Left ventricle myocardium inferior (tissue), 1 donor: Measurements from ENCODE around the gene ACSS1. TPM values are rescaled to one million over a fixed set of nuclear protein-coding genes. Genes with fewer than 3 reads are reported as not detected.

Experiments
- DNase-seq: peaks from one replicate; pipeline ENCODE4 v3.0.0-alpha.2; 2020
- H3K27ac ChIP-seq: fragments of 200-600 bp; replicated peaks from 2 replicates; pipeline ENCODE4 v1.8.0; 2021
- H3K27me3 ChIP-seq: fragments of 200-600 bp; 2 replicates; pipeline ENCODE4 v1.8.0; 2021; ENCODE audit warnings: low read depth
- H3K36me3 ChIP-seq: fragments of 200-600 bp; 2 replicates; pipeline ENCODE4 v1.8.0; 2021
- H3K4me1 ChIP-seq: fragments of 200-600 bp; 2 replicates; pipeline ENCODE4 v1.8.0; 2021
- H3K4me3 ChIP-seq: fragments of 200-600 bp; 2 replicates; pipeline ENCODE4 v1.8.0; 2021; ENCODE audit warnings: mild to moderate bottlenecking, moderate library complexity
- H3K9me3 ChIP-seq: fragments of 200-600 bp; replicated peaks from 2 replicates; pipeline ENCODE4 v1.8.0; 2021
- intact Hi-C: fragments of 100-400 bp; cut with micrococcal nuclease; formaldehyde crosslinking; loops from one replicate; pipeline ENCODE4 v1.11.0; 2022
- total RNA-seq: library from RNA; stranded (reverse); fragmentation: NEBNext Ultra II Directional; extraction: Animal tissue kit (Norgen Biotek cat#: 25700); gene quantifications from one replicate; pipeline ENCODE4 v1.2.1, GENCODE V29; 2021
- TF ChIP-seq, protein P1 (sequence below): fragments of 200-600 bp; IDR thresholded peaks from 2 replicates; pipeline ENCODE4 v1.8.0; 2021; ENCODE audit warnings: antibody characterized with exemption, mild to moderate bottlenecking, borderline replicate concordance
- donor health status: DM: no; HTN: yes; CAD: no; lungs with severe emphysema.

ACSS1 gene
- total RNA-seq, 1 donor from 2014 or later, result 159 TPM

DNA sequence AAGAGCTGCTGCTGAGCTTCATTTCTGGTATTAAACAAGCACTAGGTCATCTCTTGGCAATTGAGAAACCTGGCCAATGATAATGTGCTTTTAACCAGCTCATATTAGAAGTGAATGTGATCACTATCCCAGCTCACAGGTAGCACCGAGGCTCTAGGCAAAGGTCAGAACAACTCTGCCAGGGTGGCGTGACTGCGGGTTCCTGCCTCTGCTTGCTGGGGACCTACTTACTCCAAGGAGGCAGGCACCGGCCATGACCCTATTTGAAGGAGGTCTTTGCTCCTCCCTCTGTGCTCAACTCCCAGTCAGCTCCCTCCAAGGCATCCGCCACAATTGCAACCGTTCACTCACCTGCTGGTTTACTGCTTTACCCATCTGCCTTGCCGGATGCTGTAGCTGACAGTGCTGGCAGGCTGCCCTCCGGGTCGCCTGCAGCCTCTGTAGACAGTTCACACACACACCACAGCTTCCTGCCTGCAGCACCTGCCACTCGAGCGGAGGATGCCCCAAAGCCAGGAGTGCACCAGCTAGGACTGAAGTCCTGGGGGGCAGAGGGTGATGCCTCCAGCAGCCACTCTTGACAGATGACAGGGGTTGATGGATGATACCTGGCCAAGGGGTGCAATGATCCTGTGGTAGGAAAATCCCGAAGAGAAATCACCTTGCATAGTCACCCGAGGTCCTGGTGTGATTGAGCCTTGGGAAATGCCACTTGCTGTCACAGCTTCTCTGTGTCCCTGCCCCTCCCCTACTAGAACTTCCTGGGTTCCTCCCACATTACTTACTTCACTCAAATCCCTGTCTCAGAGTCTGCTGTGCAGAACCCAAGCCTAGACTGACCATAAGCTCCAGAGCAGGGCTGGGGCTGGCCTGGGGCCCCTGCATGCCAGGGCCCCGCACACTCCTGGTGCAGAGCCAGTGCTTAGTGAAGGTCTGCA, 32.8 kb upstream of the ACSS1 start:
- H3K4me3 ChIP-seq, result no peak overlapping the region
- TF ChIP-seq, protein P1, sequence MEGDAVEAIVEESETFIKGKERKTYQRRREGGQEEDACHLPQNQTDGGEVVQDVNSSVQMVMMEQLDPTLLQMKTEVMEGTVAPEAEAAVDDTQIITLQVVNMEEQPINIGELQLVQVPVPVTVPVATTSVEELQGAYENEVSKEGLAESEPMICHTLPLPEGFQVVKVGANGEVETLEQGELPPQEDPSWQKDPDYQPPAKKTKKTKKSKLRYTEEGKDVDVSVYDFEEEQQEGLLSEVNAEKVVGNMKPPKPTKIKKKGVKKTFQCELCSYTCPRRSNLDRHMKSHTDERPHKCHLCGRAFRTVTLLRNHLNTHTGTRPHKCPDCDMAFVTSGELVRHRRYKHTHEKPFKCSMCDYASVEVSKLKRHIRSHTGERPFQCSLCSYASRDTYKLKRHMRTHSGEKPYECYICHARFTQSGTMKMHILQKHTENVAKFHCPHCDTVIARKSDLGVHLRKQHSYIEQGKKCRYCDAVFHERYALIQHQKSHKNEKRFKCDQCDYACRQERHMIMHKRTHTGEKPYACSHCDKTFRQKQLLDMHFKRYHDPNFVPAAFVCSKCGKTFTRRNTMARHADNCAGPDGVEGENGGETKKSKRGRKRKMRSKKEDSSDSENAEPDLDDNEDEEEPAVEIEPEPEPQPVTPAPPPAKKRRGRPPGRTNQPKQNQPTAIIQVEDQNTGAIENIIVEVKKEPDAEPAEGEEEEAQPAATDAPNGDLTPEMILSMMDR, result no peak
- H3K27me3 ChIP-seq, result peaks cover 82% of the 10 kb centered on the region
- no peaks in the 10 kb centered on the region for H3K36me3 ChIP-seq
- no peak overlapping the region for H3K27ac ChIP-seq
- H3K4me1 ChIP-seq, result no peaks in the 10 kb centered on the region
- no peaks in the 10 kb centered on the region for H3K9me3 ChIP-seq
- intact Hi-C loops, result no loop called here
- no peak for DNase-seq

DNA sequence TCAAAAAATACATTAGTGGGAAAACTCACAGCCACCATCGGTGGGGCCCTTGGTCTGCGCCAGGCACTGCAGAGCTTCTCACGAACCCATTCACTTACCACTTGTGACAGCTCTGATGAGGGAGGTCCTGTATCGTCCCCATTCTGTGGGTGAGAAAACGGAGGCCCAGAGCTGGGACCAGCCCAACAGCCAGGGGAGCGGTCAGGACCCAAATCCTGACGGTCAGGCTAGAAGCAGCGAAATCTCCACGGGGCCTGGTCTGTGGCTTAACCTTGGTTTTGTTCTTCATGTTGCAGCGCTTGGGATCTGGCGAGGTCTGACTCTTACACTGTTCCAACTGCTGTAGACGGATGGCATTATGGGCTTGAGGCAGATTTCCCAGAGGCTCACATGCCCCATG, 31.7 kb upstream of the ACSS1 start:
- TF ChIP-seq, protein P1, result no peak
- peaks cover 3% of the 10 kb centered on the region for H3K4me1 ChIP-seq
- H3K27me3 ChIP-seq, result peaks cover 90% of the 10 kb centered on the region
- no peak overlapping the region for H3K4me3 ChIP-seq
- no peaks in the 10 kb centered on the region for H3K9me3 ChIP-seq
- H3K36me3 ChIP-seq, result no peaks in the 10 kb centered on the region
- H3K27ac ChIP-seq, result no peak overlapping the region
- DNase-seq, result no peak
- intact Hi-C loops, result loop anchor here (10.0 kb wide), 1 partner anchor 75 kb away; no protein-coding TSS in a partner anchor

GRCh38 chr20:25089096-25089495, 31.2 kb upstream of the ACSS1 start:
- no peak for DNase-seq
- TF ChIP-seq, protein P1, result no peak
- intact Hi-C loops, result loop anchor here (10.0 kb wide), 1 partner anchor 76 kb away; no protein-coding TSS in a partner anchor
- no peaks in the 10 kb centered on the region for H3K9me3 ChIP-seq
- H3K4me3 ChIP-seq, result no peak overlapping the region
- peaks cover 9% of the 10 kb centered on the region for H3K4me1 ChIP-seq
- H3K27ac ChIP-seq, result no peak overlapping the region
- peaks cover 91% of the 10 kb centered on the region for H3K27me3 ChIP-seq
- no peaks in the 10 kb centered on the region for H3K36me3 ChIP-seq

DNA sequence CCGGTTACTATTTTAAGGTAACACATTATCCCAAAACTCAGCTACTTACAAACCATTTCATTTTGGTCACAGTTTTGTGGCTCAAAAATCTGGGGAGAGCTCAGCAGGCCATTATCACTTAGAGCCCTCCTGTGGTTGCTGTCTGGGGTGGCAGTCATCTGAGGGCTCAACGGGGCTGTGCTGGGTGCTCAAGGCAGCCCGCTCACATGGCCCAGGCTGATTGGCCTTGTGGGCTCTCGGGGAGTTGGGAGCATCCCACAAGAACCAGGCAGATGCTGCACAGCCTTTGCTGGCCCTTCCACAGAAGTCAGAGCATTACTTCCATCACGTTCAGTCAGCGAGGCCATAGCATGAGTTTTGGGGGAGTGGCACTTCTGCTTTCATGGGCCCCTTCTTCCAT, 30.3 kb upstream of the ACSS1 start:
- TF ChIP-seq, protein P1, result no peak
- intact Hi-C loops, result loop anchor here (10.0 kb wide), 1 partner anchor 77 kb away; no protein-coding TSS in a partner anchor

GRCh38 chr20:25087186-25087929, 29.4 kb upstream of the ACSS1 start:
- TF ChIP-seq, protein P1, result no peak
- no peak for DNase-seq
- H3K27ac ChIP-seq, result no peak overlapping the region
- peaks cover 100% of the 10 kb centered on the region for H3K27me3 ChIP-seq
- intact Hi-C loops, result loop anchor here (10.0 kb wide), 1 partner anchor 77 kb away; no protein-coding TSS in a partner anchor
- H3K4me3 ChIP-seq, result no peak overlapping the region
- H3K4me1 ChIP-seq, result peaks cover 21% of the 10 kb centered on the region
- no peaks in the 10 kb centered on the region for H3K36me3 ChIP-seq
- no peaks in the 10 kb centered on the region for H3K9me3 ChIP-seq

More for the DNA sequence above, 30.3 kb upstream of the ACSS1 start:
- DNase-seq, result no peak
- H3K27me3 ChIP-seq, result peaks cover 96% of the 10 kb centered on the region
- no peak overlapping the region for H3K4me3 ChIP-seq
- H3K4me1 ChIP-seq, result peaks cover 17% of the 10 kb centered on the region
- H3K36me3 ChIP-seq, result no peaks in the 10 kb centered on the region
- H3K9me3 ChIP-seq, result no peaks in the 10 kb centered on the region
- H3K27ac ChIP-seq, result no peak overlapping the region
